ENCODE results near the gene HSPA4.
"Not testable (repeated sequence)": the region's sequence is repeated elsewhere in the genome, so short reads cannot be mapped to it uniquely, and the experiment has no call there.

Gene HSPA4

GRCh38 chr5:133050521-133050920 lies 1.3 kb upstream of the HSPA4 start:
- no peak for DNase-seq (ENCODE audit: low spot score)

GRCh38 chr5:133051061-133051541 lies 712 bp upstream of the HSPA4 start:
- DNase-seq (ENCODE audit: low spot score): no peak

- peak; percentile 41 for DNase-seq (ENCODE audit: low spot score)
Observed at GRCh38 chr5:133052317-133053175, 733 bp downstream of the HSPA4 start.

GRCh38 chr5:133053448-133053847 lies 1.6 kb downstream of the HSPA4 start:
- no peak for DNase-seq (ENCODE audit: low spot score)

GRCh38 chr5:133054697-133055471 lies 3.1 kb downstream of the HSPA4 start:
- no peak for DNase-seq (ENCODE audit: low spot score)

- DNase-seq (ENCODE audit: low spot score): no peak
Observed at GRCh38 chr5:133056891-133057290, 5.1 kb downstream of the HSPA4 start.

GRCh38 chr5:133059621-133060020 lies 7.8 kb downstream of the HSPA4 start:
- DNase-seq (ENCODE audit: low spot score): no peak

- DNase-seq (ENCODE audit: low spot score): no peak
Observed at GRCh38 chr5:133062276-133062675, 10.5 kb downstream of the HSPA4 start.

- no peak for DNase-seq (ENCODE audit: low spot score)
Observed at GRCh38 chr5:133063965-133064364, 12.2 kb downstream of the HSPA4 start.

GRCh38 chr5:133065471-133065870 lies 13.7 kb downstream of the HSPA4 start:
- DNase-seq (ENCODE audit: low spot score): no peak

- peak; percentile 39 for DNase-seq (ENCODE audit: low spot score)
Observed at GRCh38 chr5:133066045-133066444, 14.2 kb downstream of the HSPA4 start.

- DNase-seq (ENCODE audit: low spot score): no peak
Observed at GRCh38 chr5:133072021-133072420, 20.2 kb downstream of the HSPA4 start.

- DNase-seq (ENCODE audit: low spot score): no peak
Observed at GRCh38 chr5:133075572-133076536, 24.0 kb downstream of the HSPA4 start.

GRCh38 chr5:133079048-133079447 lies 27.2 kb downstream of the HSPA4 start:
- DNase-seq (ENCODE audit: low spot score): no peak

GRCh38 chr5:133081036-133081435 lies 29.2 kb downstream of the HSPA4 start:
- no peak for DNase-seq (ENCODE audit: low spot score)

GRCh38 chr5:133081703-133082102 lies 29.9 kb downstream of the HSPA4 start:
- no peak for DNase-seq (ENCODE audit: low spot score)

- DNase-seq (ENCODE audit: low spot score): no peak
Observed at GRCh38 chr5:133082128-133082527, 30.3 kb downstream of the HSPA4 start.

GRCh38 chr5:133083901-133084300 lies 32.1 kb downstream of the HSPA4 start:
- no peak for DNase-seq (ENCODE audit: low spot score)

GRCh38 chr5:133085171-133085570 lies 33.4 kb downstream of the HSPA4 start:
- not testable (repeated sequence) for DNase-seq (ENCODE audit: low spot score)

- no peak for DNase-seq (ENCODE audit: low spot score)
Observed at GRCh38 chr5:133086366-133086875, 34.6 kb downstream of the HSPA4 start.

- no peak for DNase-seq (ENCODE audit: low spot score)
Observed at GRCh38 chr5:133088064-133088463, 36.3 kb downstream of the HSPA4 start.

GRCh38 chr5:133091034-133091433 lies 39.2 kb downstream of the HSPA4 start:
- no peak for DNase-seq (ENCODE audit: low spot score)

Measured in pons (tissue), 1 donor.